ENCODE data around the gene SLC24A3.
A peak's percentile ranks its signal among the peaks of the same experiment; 100 is the strongest.

The SLC24A3 gene

DNA sequence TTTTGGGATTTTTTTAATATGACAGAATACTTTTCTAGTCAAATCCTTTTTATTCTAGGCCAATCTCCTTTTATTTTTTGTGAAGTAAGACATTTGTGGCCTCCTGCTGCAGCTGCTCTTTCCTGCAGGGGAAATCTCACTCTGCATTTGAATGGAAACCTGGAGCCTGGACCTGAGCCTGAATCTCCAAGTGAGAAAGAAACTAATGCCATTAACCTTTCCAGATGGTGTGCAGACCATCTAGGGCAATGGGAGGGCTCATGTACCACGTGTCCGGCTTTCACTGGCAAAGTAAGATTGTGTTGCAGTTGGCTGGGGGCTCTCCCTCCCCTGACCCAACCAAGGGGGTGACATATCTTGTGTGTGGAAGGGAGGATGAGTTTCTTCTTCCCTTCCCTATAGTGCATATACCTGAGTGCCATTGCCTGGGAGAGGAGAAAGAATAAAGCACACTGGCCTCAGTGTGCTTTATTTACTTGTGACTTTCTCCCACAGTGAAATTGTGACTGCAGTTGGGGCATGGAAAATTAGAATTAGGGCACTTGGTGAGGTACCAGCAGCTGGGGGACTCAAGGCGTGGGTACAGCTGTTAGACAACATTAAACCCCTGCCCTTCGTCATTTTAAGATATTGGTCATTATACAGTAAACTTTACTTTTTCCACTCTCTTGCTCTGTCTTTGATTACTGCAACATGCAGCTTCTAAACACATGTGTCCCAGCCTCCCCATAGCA is 385.8 kb downstream of the SLC24A3 start:
- no peaks in the 10 kb centered on the region for H3K79me2 ChIP-seq (ENCODE audit: control insufficient read depth, insufficient read depth, low read length, poor library complexity)
- H3K9me3 ChIP-seq (ENCODE audit: insufficient read depth, low read depth, low read length) = peaks cover 4% of the 10 kb centered on the region
- H3K4me2 ChIP-seq (ENCODE audit: low read length) = no peak overlapping the region
- no peak overlapping the region for H4K12ac ChIP-seq (ENCODE audit: low read depth, low read length)
- H3K27me3 ChIP-seq (ENCODE audit: insufficient read depth, low read length) = no peaks in the 10 kb centered on the region
- no CpG with 5 or more reads among the region's 4 CpGs for WGBS (ENCODE audit: extremely low coverage, insufficient coverage, insufficient read length)
- H3K23ac ChIP-seq (ENCODE audit: low read length) = peak overlapping the region; percentile 64
- no peak overlapping the region for H3K9ac ChIP-seq (ENCODE audit: low read length)
- H2AK5ac ChIP-seq (ENCODE audit: low read length) = no peak overlapping the region
- no peak overlapping the region for H3K27ac ChIP-seq (ENCODE audit: low read depth, low read length)
- no peak overlapping the region for H3K18ac ChIP-seq (ENCODE audit: low read length)
- no peak overlapping the region for H4K8ac ChIP-seq (ENCODE audit: low read depth, low read length)
- no peak overlapping the region for H4K91ac ChIP-seq (ENCODE audit: low read depth, low read length)
- H3K4me3 ChIP-seq (ENCODE audit: low read depth, low read length) = no peak overlapping the region
- no peak overlapping the region for H2AFZ ChIP-seq (ENCODE audit: insufficient read depth, low read length, poor library complexity)
- no peak overlapping the region for H3K4ac ChIP-seq (ENCODE audit: low read depth, low read length)
- H3K14ac ChIP-seq (ENCODE audit: low read length) = no peak overlapping the region
- H3K79me1 ChIP-seq (ENCODE audit: low read length) = no peaks in the 10 kb centered on the region
- H2BK120ac ChIP-seq (ENCODE audit: insufficient read depth, low read length, poor library complexity) = no peak overlapping the region
- no peak overlapping the region for H2BK12ac ChIP-seq (ENCODE audit: low read length)
- H3K36me3 ChIP-seq (ENCODE audit: control insufficient read depth in 1 of 2, insufficient read depth in 2 of 2, low read length in 2 of 2) = no peaks in the 10 kb centered on the region
- no peak for DNase-seq
- no peaks in the 10 kb centered on the region for H3K4me1 ChIP-seq (ENCODE audit: control insufficient read depth in 1 of 2, insufficient read depth in 2 of 2, low read length in 2 of 2)
- no peak overlapping the region for H2BK5ac ChIP-seq (ENCODE audit: low read depth, low read length, poor library complexity)

DNA sequence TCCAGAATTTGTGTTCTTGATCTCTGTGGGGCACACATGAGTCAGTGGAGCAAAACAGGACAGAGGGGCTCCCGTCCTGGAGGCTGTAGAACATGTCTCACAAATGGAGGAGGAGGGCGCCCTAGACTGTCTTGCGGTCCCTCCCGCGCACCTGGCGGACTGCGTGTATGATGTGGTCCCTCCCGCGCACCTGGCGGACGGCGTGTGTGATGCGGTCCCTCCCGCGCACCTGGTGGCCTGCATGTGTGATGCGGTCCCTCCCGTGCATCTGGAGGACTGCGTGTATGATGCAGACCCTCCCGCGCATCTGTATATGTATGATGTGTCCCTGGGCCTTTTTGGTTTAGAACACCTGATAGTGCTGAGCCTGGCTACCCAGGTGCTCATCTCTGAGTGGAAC is 386.8 kb downstream of the SLC24A3 start:
- Histone ChIP-seq H3K9ac (ENCODE audit: low read length) (no peak overlapping the region), H2BK120ac (ENCODE audit: insufficient read depth, low read length, poor library complexity) (no peak overlapping the region), H3K18ac (ENCODE audit: low read length) (no peak overlapping the region), H3K9me3 (ENCODE audit: insufficient read depth, low read depth, low read length) (peaks cover 4% of the 10 kb centered on the region), H3K4me3 (ENCODE audit: low read depth, low read length) (no peak overlapping the region), H3K4me2 (ENCODE audit: low read length) (no peak overlapping the region), H3K27me3 (ENCODE audit: insufficient read depth, low read length) (no peaks in the 10 kb centered on the region), H4K91ac (ENCODE audit: low read depth, low read length) (no peak overlapping the region), H4K12ac (ENCODE audit: low read depth, low read length) (no peak overlapping the region), H2AFZ (ENCODE audit: insufficient read depth, low read length, poor library complexity) (no peak overlapping the region), H3K36me3 (ENCODE audit: control insufficient read depth in 1 of 2, insufficient read depth in 2 of 2, low read length in 2 of 2) (no peaks in the 10 kb centered on the region), H3K14ac (ENCODE audit: low read length) (no peak overlapping the region), H3K27ac (ENCODE audit: low read depth, low read length) (no peak overlapping the region), H3K79me2 (ENCODE audit: control insufficient read depth, insufficient read depth, low read length, poor library complexity) (no peaks in the 10 kb centered on the region), H3K4me1 (ENCODE audit: control insufficient read depth in 1 of 2, insufficient read depth in 2 of 2, low read length in 2 of 2) (no peaks in the 10 kb centered on the region), H3K79me1 (ENCODE audit: low read length) (no peaks in the 10 kb centered on the region), H2AK5ac (ENCODE audit: low read length) (no peak overlapping the region), H2BK5ac (ENCODE audit: low read depth, low read length, poor library complexity) (no peak overlapping the region), H3K4ac (ENCODE audit: low read depth, low read length) (no peak overlapping the region), H2BK12ac (ENCODE audit: low read length) (no peak overlapping the region), H3K23ac (ENCODE audit: low read length) (no peak overlapping the region), H4K8ac (ENCODE audit: low read depth, low read length) (no peak overlapping the region)
- DNase-seq = no peak
- no CpG with 5 or more reads among the region's 20 CpGs for WGBS (ENCODE audit: extremely low coverage, insufficient coverage, insufficient read length)

DNA sequence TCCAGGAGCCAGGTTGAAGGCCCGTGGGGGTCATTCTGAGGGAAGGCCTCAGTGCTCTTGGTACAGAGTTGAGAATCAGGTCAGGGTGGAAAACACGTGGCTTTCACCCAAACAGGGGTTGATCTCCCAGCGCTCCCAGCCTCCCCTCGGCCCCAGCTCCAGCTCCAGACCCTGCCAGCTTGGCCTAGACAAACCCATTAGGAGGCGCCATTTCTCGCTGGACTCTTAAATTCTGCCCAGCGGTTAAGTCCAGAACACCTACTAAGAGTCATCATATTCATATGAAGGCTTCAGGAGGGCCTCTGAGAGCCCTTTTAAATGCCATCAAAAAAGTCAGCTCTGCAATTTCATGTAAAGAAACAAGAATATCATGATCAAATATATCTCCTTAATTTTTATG is 387.6 kb downstream of the SLC24A3 start:
- no peak overlapping the region for H2BK120ac ChIP-seq (ENCODE audit: insufficient read depth, low read length, poor library complexity)
- no peaks in the 10 kb centered on the region for H3K36me3 ChIP-seq (ENCODE audit: control insufficient read depth in 1 of 2, insufficient read depth in 2 of 2, low read length in 2 of 2)
- no peaks in the 10 kb centered on the region for H3K79me2 ChIP-seq (ENCODE audit: control insufficient read depth, insufficient read depth, low read length, poor library complexity)
- H4K12ac ChIP-seq (ENCODE audit: low read depth, low read length) = no peak overlapping the region
- H2BK5ac ChIP-seq (ENCODE audit: low read depth, low read length, poor library complexity) = no peak overlapping the region
- no peak overlapping the region for H2AFZ ChIP-seq (ENCODE audit: insufficient read depth, low read length, poor library complexity)
- no peak overlapping the region for H3K4ac ChIP-seq (ENCODE audit: low read depth, low read length)
- H3K27ac ChIP-seq (ENCODE audit: low read depth, low read length) = no peak overlapping the region
- H3K23ac ChIP-seq (ENCODE audit: low read length) = no peak overlapping the region
- H3K18ac ChIP-seq (ENCODE audit: low read length) = no peak overlapping the region
- no peaks in the 10 kb centered on the region for H3K79me1 ChIP-seq (ENCODE audit: low read length)
- no peak overlapping the region for H4K8ac ChIP-seq (ENCODE audit: low read depth, low read length)
- H3K9me3 ChIP-seq (ENCODE audit: insufficient read depth, low read depth, low read length) = peaks cover 4% of the 10 kb centered on the region
- H3K27me3 ChIP-seq (ENCODE audit: insufficient read depth, low read length) = no peaks in the 10 kb centered on the region
- no peak overlapping the region for H4K91ac ChIP-seq (ENCODE audit: low read depth, low read length)
- WGBS (ENCODE audit: extremely low coverage, insufficient coverage, insufficient read length) = no CpG with 5 or more reads among the region's 7 CpGs
- no peak overlapping the region for H2BK12ac ChIP-seq (ENCODE audit: low read length)
- no peak overlapping the region for H3K14ac ChIP-seq (ENCODE audit: low read length)
- no peak overlapping the region for H2AK5ac ChIP-seq (ENCODE audit: low read length)
- no peak for DNase-seq
- no peak overlapping the region for H3K4me2 ChIP-seq (ENCODE audit: low read length)
- no peak overlapping the region for H3K9ac ChIP-seq (ENCODE audit: low read length)
- H3K4me3 ChIP-seq (ENCODE audit: low read depth, low read length) = no peak overlapping the region
- H3K4me1 ChIP-seq (ENCODE audit: control insufficient read depth in 1 of 2, insufficient read depth in 2 of 2, low read length in 2 of 2) = no peaks in the 10 kb centered on the region

DNA sequence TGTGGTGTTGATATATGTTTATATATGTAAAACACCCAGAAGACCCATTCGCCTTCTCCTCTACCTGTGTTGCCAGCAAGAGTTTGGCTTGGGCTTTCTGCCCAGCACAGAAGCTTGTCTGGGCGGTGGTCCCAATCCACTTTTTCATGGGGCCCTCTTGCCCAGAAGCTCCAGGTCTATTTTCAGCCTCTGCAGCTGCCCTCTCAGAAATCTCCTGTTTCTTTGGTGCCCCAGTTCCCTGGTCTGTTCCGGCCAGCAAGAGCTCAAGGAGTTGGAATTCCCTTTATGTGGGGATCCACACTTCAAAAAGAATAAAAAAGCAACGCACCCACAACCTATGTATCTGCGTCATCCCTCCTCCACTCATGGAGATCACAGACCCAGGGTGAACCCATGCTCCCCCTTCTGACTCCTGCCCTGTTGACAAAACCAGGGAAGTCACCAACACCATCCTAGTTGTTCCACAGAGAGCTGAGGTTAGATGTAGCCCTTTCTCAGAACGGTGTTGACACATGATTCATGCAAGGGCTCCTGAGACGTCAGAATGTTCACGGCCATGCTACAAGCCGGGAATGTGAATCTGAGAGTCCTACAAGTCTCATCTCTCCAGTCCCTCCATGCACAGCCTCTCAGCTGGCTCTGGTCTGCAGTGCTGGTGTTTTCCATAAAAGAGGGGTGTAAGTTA is 388.8 kb downstream of the SLC24A3 start:
- no peak overlapping the region for H3K4me2 ChIP-seq (ENCODE audit: low read length)
- H2BK12ac ChIP-seq (ENCODE audit: low read length) = no peak overlapping the region
- no peak overlapping the region for H3K4ac ChIP-seq (ENCODE audit: low read depth, low read length)
- no peak overlapping the region for H3K18ac ChIP-seq (ENCODE audit: low read length)
- H3K27me3 ChIP-seq (ENCODE audit: insufficient read depth, low read length) = no peaks in the 10 kb centered on the region
- WGBS (ENCODE audit: extremely low coverage, insufficient coverage, insufficient read length) = no CpG with 5 or more reads among the region's 9 CpGs
- H3K4me3 ChIP-seq (ENCODE audit: low read depth, low read length) = no peak overlapping the region
- H3K79me2 ChIP-seq (ENCODE audit: control insufficient read depth, insufficient read depth, low read length, poor library complexity) = no peaks in the 10 kb centered on the region
- H3K36me3 ChIP-seq (ENCODE audit: control insufficient read depth in 1 of 2, insufficient read depth in 2 of 2, low read length in 2 of 2) = no peaks in the 10 kb centered on the region
- H3K79me1 ChIP-seq (ENCODE audit: low read length) = no peaks in the 10 kb centered on the region
- no peak overlapping the region for H3K27ac ChIP-seq (ENCODE audit: low read depth, low read length)
- no peak for DNase-seq
- H2AK5ac ChIP-seq (ENCODE audit: low read length) = no peak overlapping the region
- no peak overlapping the region for H3K14ac ChIP-seq (ENCODE audit: low read length)
- H4K12ac ChIP-seq (ENCODE audit: low read depth, low read length) = no peak overlapping the region
- no peak overlapping the region for H2AFZ ChIP-seq (ENCODE audit: insufficient read depth, low read length, poor library complexity)
- peaks cover 4% of the 10 kb centered on the region for H3K9me3 ChIP-seq (ENCODE audit: insufficient read depth, low read depth, low read length)
- no peak overlapping the region for H3K23ac ChIP-seq (ENCODE audit: low read length)
- no peaks in the 10 kb centered on the region for H3K4me1 ChIP-seq (ENCODE audit: control insufficient read depth in 1 of 2, insufficient read depth in 2 of 2, low read length in 2 of 2)
- no peak overlapping the region for H3K9ac ChIP-seq (ENCODE audit: low read length)
- H2BK5ac ChIP-seq (ENCODE audit: low read depth, low read length, poor library complexity) = no peak overlapping the region
- no peak overlapping the region for H2BK120ac ChIP-seq (ENCODE audit: insufficient read depth, low read length, poor library complexity)
- H4K91ac ChIP-seq (ENCODE audit: low read depth, low read length) = no peak overlapping the region
- H4K8ac ChIP-seq (ENCODE audit: low read depth, low read length) = no peak overlapping the region
